AG04450 (cell line): ENCODE measurements around the gene INTS1. TPM values are rescaled to one million over a fixed set of nuclear protein-coding genes. Genes with fewer than 3 reads are reported as not detected.

Source experiments
- CTCF ChIA-PET: fragments of 300-600, 350-600 bp; formaldehyde crosslinking; extraction: SDS; loops from one replicate; lab custom pipeline; 2022; ENCODE audit warnings: antibody characterized with exemption, inconsistent platforms; lab: Charles Lee
- POLR2A ChIA-PET: fragments of 350-600 bp; formaldehyde crosslinking; extraction: SDS; loops from one replicate; lab custom pipeline; 2021; ENCODE audit warnings: antibody characterized with exemption, inconsistent platforms; lab: Yijun Ruan, JAX
- DNase-seq: peaks from one replicate; pipeline ENCODE4 v3.0.0-alpha.2; 2011; ENCODE audit warnings: low read depth, low spot score
- H3K27ac ChIP-seq: one replicate; pipeline ENCODE4 v1.5.1; 2012; ENCODE audit warnings: low read depth, low read length, control low read depth
- H3K27me3 ChIP-seq: one replicate; pipeline ENCODE4 v1.6.0; 2012; ENCODE audit warnings: low read length; ENCODE audit not compliant: control insufficient read depth, insufficient read depth
- H3K4me3 ChIP-seq: 2 replicates; pipeline ENCODE4 v1.5.1; 2011; ENCODE audit warnings: mild to moderate bottlenecking, low read depth, low read length, control low read depth
- H3K9me3 ChIP-seq: 2 replicates; pipeline ENCODE4 v1.5.1; 2012; ENCODE audit warnings: low read length; ENCODE audit not compliant: control insufficient read depth, insufficient read depth
- polyA plus RNA-seq: library from polyadenylated mRNA; depleted of rRNA; stranded (reverse); fragments of >200 nt; gene quantifications from 2 replicates; pipeline ENCODE4 v1.2.3, GENCODE V29; 2011
- TF ChIP-seq, protein P1 (sequence below): IDR thresholded peaks from 2 replicates; pipeline ENCODE4 v1.5.1; 2011; ENCODE audit warnings: low read depth, low read length, control low read depth, inconsistent platforms

The INTS1 gene
- polyA plus RNA-seq, 1 experiment: 9.0 TPM

- Histone ChIP-seq H3K9me3 (no peaks in the 10 kb centered on the region), H3K27ac (no peak overlapping the region), H3K27me3 (no peaks in the 10 kb centered on the region), H3K4me3 (no peak overlapping the region)
- CTCF ChIA-PET: no interaction called here
- TF ChIP-seq, protein P1, sequence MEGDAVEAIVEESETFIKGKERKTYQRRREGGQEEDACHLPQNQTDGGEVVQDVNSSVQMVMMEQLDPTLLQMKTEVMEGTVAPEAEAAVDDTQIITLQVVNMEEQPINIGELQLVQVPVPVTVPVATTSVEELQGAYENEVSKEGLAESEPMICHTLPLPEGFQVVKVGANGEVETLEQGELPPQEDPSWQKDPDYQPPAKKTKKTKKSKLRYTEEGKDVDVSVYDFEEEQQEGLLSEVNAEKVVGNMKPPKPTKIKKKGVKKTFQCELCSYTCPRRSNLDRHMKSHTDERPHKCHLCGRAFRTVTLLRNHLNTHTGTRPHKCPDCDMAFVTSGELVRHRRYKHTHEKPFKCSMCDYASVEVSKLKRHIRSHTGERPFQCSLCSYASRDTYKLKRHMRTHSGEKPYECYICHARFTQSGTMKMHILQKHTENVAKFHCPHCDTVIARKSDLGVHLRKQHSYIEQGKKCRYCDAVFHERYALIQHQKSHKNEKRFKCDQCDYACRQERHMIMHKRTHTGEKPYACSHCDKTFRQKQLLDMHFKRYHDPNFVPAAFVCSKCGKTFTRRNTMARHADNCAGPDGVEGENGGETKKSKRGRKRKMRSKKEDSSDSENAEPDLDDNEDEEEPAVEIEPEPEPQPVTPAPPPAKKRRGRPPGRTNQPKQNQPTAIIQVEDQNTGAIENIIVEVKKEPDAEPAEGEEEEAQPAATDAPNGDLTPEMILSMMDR: no peak
- POLR2A ChIA-PET: no interaction called here
- no peak for DNase-seq
These were observed 2.5 kb downstream of the INTS1 start for GRCh38 chr7:1501487-1502270.

DNA sequence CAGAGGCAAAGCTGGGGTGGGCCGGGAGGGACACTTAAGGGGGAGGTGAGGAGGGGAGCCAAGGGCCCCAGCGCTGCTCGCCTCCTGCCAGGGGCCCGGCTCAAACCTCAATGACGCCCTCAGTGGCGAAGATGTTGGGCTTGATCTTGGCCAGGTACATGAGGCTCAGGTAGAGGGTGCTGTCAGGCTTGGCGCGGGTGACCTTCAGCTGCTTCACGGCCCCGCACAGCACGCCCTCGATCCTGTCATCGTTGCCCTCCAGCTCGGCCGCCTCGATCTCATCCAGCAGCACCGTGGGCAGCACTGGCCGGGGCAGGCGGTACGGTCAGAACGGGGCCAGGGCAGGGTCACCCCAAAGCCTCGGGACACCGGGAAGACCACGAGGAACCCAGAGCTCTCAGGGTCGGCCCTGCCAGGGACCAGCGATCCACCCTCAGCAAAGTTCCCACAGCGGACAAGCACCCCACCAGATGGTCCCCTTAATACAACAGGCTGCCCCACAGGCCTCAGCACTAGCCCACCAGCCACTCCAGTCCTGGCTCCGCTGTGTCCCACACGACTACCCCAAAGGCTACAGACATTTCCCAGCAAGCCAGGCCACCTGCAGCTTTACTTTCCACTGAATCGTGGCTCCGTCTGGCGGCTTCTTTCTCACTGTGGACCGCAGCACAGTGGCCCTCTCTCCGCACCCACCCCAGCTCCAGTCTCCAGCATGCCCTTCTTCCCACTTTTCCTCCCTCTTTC, 4.0 kb downstream of the INTS1 start:
- TF ChIP-seq, protein P1: no peak
- CTCF ChIA-PET: no interaction called here
- H3K9me3 ChIP-seq: no peaks in the 10 kb centered on the region
- DNase-seq: no peak
- no peak overlapping the region for H3K4me3 ChIP-seq
- H3K27ac ChIP-seq: no peak overlapping the region
- H3K27me3 ChIP-seq: no peaks in the 10 kb centered on the region
- POLR2A ChIA-PET: no interaction called here

GRCh38 chr7:1499367-1500029, 4.7 kb downstream of the INTS1 start:
- DNase-seq: no peak
- Histone ChIP-seq H3K4me3 (no peak overlapping the region), H3K9me3 (no peaks in the 10 kb centered on the region), H3K27me3 (no peaks in the 10 kb centered on the region), H3K27ac (no peak overlapping the region)
- POLR2A ChIA-PET: no interaction called here
- CTCF ChIA-PET: no interaction called here
- TF ChIP-seq, protein P1: no peak

- TF ChIP-seq, protein P1: no peak
- ChIA-PET CTCF (no interaction called here), POLR2A (no interaction called here)
- H3K27ac ChIP-seq: no peak overlapping the region
- H3K4me3 ChIP-seq: no peak overlapping the region
- DNase-seq: no peak
- no peaks in the 10 kb centered on the region; the same call in 1 of the 2 replicates for H3K9me3 ChIP-seq
- H3K27me3 ChIP-seq: no peaks in the 10 kb centered on the region
These were observed 5.6 kb downstream of the INTS1 start for GRCh38 chr7:1498370-1499305.
